Endodermal cell (in vitro differentiated cells): ENCODE data around the gene SLCO2A1. TPM values are rescaled to one million over a fixed set of nuclear protein-coding genes. Genes with fewer than 3 reads are reported as not detected.
A peak's percentile ranks its signal among the peaks of the same experiment; 100 is the strongest.

Experiments
- DNase-seq: peaks from one replicate; pipeline ENCODE4 v3.0.0-alpha.2; 2017
- H3K27ac ChIP-seq: 2 replicates; pipeline ENCODE4 v1.5.1; 2013; ENCODE audit warnings: mild to moderate bottlenecking, low read depth, low read length, moderate library complexity
- H3K27me3 ChIP-seq: 2 replicates; pipeline ENCODE4 v1.6.1; 2013; ENCODE audit warnings: mild to moderate bottlenecking, low read length, moderate library complexity; ENCODE audit not compliant: insufficient read depth, control insufficient read depth, poor library complexity, severe bottlenecking
- H3K36me3 ChIP-seq: 2 replicates; pipeline ENCODE4 v1.7.0; 2013; ENCODE audit warnings: mild to moderate bottlenecking, low read length, moderate library complexity; ENCODE audit not compliant: control insufficient read depth, insufficient read depth
- H3K4me1 ChIP-seq: one replicate; pipeline ENCODE4 v1.7.0; 2013; ENCODE audit warnings: low read length; ENCODE audit not compliant: control insufficient read depth, insufficient read depth
- H3K4me3 ChIP-seq: 2 replicates; pipeline ENCODE4 v1.5.1; 2013; ENCODE audit warnings: mild to moderate bottlenecking, low read length, moderate library complexity
- H3K9ac ChIP-seq: 2 replicates; pipeline ENCODE4 v1.6.1; 2013; ENCODE audit warnings: mild to moderate bottlenecking, low read length, moderate library complexity; ENCODE audit not compliant: poor library complexity, severe bottlenecking; ENCODE audit errors: extremely low read depth
- H3K9me3 ChIP-seq: 2 replicates; pipeline ENCODE4 v1.6.1; 2013; ENCODE audit warnings: mild to moderate bottlenecking, low read length, moderate library complexity; ENCODE audit not compliant: control insufficient read depth
- H3K27ac Mint-ChIP-seq: 2 replicates; pipeline ENCODE4 v1.8.0; 2020; ENCODE audit warnings: mixed read lengths
- H3K27me3 Mint-ChIP-seq: 2 replicates; pipeline ENCODE4 v1.8.0; 2021; ENCODE audit warnings: mild to moderate bottlenecking, mixed read lengths; ENCODE audit not compliant: insufficient read depth
- H3K36me3 Mint-ChIP-seq: 2 replicates; pipeline ENCODE4 v1.8.0; 2020; ENCODE audit warnings: low read depth, mixed read lengths
- H3K4me1 Mint-ChIP-seq: 2 replicates; pipeline ENCODE4 v1.8.0; 2020; ENCODE audit warnings: mixed read lengths
- H3K4me3 Mint-ChIP-seq: 2 replicates; pipeline ENCODE4 v1.8.0; 2020; ENCODE audit warnings: mild to moderate bottlenecking, moderate library complexity, mixed read lengths
- H3K9me3 Mint-ChIP-seq: 2 replicates; pipeline ENCODE4 v1.8.0; 2020; ENCODE audit warnings: mild to moderate bottlenecking, mixed read lengths
- CTCF ChIP-seq: fragments of 200-600 bp; sonication (generic); conservative IDR thresholded peaks from 2 replicates; pipeline ENCODE4 v1.5.0; 2021; ENCODE audit warnings: antibody characterized with exemption, mild to moderate bottlenecking
- whole genome bisulfite sequencing, 2 experiments: methylation state at CpG; one replicate each; pipeline versions ENCODE4 v1.1.5 to v1.1.7; 2013; ENCODE audit warnings: missing lambda C conversion rate in 2 of 2, mixed read lengths in 1 of 2; ENCODE audit not compliant: insufficient coverage in 1 of 2, insufficient read length in 1 of 2; 5-methylcytosine and 5-hydroxymethylcytosine counted together
- total RNA-seq, 2 donors: library from RNA; stranded (reverse); fragmentation: NEBNext Ultra II Directional in 1 of 2; extraction: Animal tissue kit (Norgen Biotek cat#: 25700) in 1 of 2; gene quantifications; 2 replicates in 1 of 2; 3 replicates in 1 of 2; pipeline ENCODE4 v1.2.1, GENCODE V29; 2021

Gene SLCO2A1
- total RNA-seq, 2 donors from 2014 or later = 126 to 134 TPM

GRCh38 chr3:133905376-133905775 lies 124.3 kb downstream of the SLCO2A1 start:
- Mint-ChIP-seq H3K27me3 (peaks cover 24% of the 10 kb centered on the region), H3K27ac (no peak overlapping the region), H3K36me3 (no peaks in the 10 kb centered on the region), H3K9me3 (no peaks in the 10 kb centered on the region), H3K4me1 (no peaks in the 10 kb centered on the region), H3K4me3 (no peak overlapping the region)
- H3K27ac ChIP-seq = no peak overlapping the region
- H3K4me1 ChIP-seq = peaks cover 4% of the 10 kb centered on the region
- H3K4me3 ChIP-seq = no peak overlapping the region
- no peaks in the 10 kb centered on the region for H3K36me3 ChIP-seq
- no peaks in the 10 kb centered on the region for H3K9me3 ChIP-seq
- no peak for TF ChIP-seq CTCF
- H3K27me3 ChIP-seq = peaks cover 7% of the 10 kb centered on the region
- H3K9ac ChIP-seq = no peak overlapping the region
- WGBS, 2 experiments = 82 to 86% methylated on average over 2 to 3 of the region's 3 CpGs
- DNase-seq = peak; percentile 48

- H3K36me3 ChIP-seq = no peaks in the 10 kb centered on the region
- Mint-ChIP-seq H3K9me3 (no peaks in the 10 kb centered on the region), H3K36me3 (no peaks in the 10 kb centered on the region), H3K4me3 (no peak overlapping the region), H3K4me1 (no peaks in the 10 kb centered on the region), H3K27me3 (peaks cover 56% of the 10 kb centered on the region), H3K27ac (no peak overlapping the region)
- peaks cover 41% of the 10 kb centered on the region for H3K27me3 ChIP-seq
- TF ChIP-seq CTCF = no peak
- WGBS, 2 experiments = 89 to 91% methylated on average over 5 of the region's 5 CpGs
- no peaks in the 10 kb centered on the region for H3K4me1 ChIP-seq
- DNase-seq = no peak
- no peak overlapping the region for H3K27ac ChIP-seq
- no peak overlapping the region for H3K9ac ChIP-seq
- H3K9me3 ChIP-seq = no peaks in the 10 kb centered on the region
- H3K4me3 ChIP-seq = no peak overlapping the region
Observed at GRCh38 chr3:133901847-133902246, 127.9 kb downstream of the SLCO2A1 start.

- Mint-ChIP-seq H3K36me3 (no peaks in the 10 kb centered on the region), H3K4me3 (no peak overlapping the region), H3K9me3 (no peaks in the 10 kb centered on the region), H3K4me1 (no peaks in the 10 kb centered on the region), H3K27ac (no peak overlapping the region), H3K27me3 (peaks cover 63% of the 10 kb centered on the region)
- Histone ChIP-seq H3K27me3 (peaks cover 49% of the 10 kb centered on the region), H3K4me1 (no peaks in the 10 kb centered on the region), H3K4me3 (no peak overlapping the region), H3K9me3 (no peaks in the 10 kb centered on the region), H3K36me3 (no peaks in the 10 kb centered on the region), H3K9ac (no peak overlapping the region), H3K27ac (no peak overlapping the region)
- TF ChIP-seq CTCF = peak; percentile 69
- DNase-seq = peak; percentile 67
- 79 to 80% methylated on average over 1 of the region's 1 CpG for WGBS, 2 experiments
Observed at GRCh38 chr3:133901083-133901482, 128.6 kb downstream of the SLCO2A1 start.
